ENCODE data around the gene OPA1. TPM values are rescaled to one million over a fixed set of nuclear protein-coding genes. Genes with fewer than 3 reads are reported as not detected.

Gene OPA1
- total RNA-seq, 6 donors from 2014 or later = 31.1 to 48.8 (median 42.5) TPM

DNA sequence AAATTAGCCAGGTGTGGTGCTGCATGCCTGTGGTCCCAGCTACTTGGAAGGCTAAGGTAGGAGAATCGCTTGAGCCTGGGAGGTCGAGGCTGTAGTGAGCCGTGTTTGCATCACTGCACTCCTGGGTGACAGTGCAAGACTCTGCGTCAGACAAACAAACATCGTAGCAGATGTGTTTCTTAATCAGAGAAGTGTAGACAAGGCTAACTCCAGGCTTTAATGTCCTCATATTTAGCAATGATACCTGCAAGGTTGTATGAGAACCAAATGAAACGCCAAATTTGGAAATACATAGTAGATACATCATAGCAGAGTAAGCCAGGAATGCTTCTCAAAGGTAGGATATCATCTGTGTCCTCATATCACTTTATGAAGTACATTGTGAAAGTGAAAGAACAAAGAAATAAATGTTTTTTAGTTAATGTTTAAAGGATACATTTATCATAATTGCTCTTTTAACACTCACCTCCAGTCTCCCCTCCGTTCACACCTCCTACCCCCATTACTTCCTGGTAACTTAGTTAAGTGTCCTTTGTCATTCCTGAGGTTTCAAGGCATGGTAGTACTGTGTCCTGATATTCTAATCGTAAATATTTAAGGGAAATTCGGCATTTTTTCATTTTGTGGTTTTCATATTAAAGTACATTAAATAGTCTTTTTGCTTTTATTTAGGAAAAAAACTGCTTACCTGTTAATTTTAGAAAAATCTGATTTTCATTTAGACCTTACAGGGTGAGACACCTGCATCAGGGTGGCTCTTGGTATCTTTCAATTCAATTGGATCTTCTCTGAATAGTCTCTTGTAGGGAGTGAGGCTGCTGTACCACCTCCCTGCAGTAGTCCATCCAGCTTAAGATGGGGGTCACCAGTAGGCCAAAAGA lies 96.1 kb downstream of the OPA1 start:
- no peak for ATAC-seq (ENCODE audit: low FRiP score in 2 of 2)
- H3K36me3 ChIP-seq = peaks cover 0 to 23% (median 5%) of the 10 kb centered on the region in 4 donors
- WGBS, 2 donors = 87% methylated on average over 9 of the region's 9 CpGs
- no peaks in the 10 kb centered on the region for H3K4me1 ChIP-seq
- no peak overlapping the region for H3K27ac ChIP-seq
- H3K9me3 ChIP-seq = no peaks in the 10 kb centered on the region
- no peak for TF ChIP-seq POLR2A (IDR thresholded peaks at IDR 0.05)
- TF ChIP-seq EP300 (IDR thresholded peaks at IDR 0.05) = no peak
- no peak for TF ChIP-seq POLR2AphosphoS5 (IDR thresholded peaks at IDR 0.05)
- TF ChIP-seq, protein P1, sequence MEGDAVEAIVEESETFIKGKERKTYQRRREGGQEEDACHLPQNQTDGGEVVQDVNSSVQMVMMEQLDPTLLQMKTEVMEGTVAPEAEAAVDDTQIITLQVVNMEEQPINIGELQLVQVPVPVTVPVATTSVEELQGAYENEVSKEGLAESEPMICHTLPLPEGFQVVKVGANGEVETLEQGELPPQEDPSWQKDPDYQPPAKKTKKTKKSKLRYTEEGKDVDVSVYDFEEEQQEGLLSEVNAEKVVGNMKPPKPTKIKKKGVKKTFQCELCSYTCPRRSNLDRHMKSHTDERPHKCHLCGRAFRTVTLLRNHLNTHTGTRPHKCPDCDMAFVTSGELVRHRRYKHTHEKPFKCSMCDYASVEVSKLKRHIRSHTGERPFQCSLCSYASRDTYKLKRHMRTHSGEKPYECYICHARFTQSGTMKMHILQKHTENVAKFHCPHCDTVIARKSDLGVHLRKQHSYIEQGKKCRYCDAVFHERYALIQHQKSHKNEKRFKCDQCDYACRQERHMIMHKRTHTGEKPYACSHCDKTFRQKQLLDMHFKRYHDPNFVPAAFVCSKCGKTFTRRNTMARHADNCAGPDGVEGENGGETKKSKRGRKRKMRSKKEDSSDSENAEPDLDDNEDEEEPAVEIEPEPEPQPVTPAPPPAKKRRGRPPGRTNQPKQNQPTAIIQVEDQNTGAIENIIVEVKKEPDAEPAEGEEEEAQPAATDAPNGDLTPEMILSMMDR (IDR thresholded peaks at IDR 0.05) = no peak
- no peaks in the 10 kb centered on the region for H3K27me3 ChIP-seq
- no peak overlapping the region for H3K4me3 ChIP-seq
- DNase-seq = no peak

DNA sequence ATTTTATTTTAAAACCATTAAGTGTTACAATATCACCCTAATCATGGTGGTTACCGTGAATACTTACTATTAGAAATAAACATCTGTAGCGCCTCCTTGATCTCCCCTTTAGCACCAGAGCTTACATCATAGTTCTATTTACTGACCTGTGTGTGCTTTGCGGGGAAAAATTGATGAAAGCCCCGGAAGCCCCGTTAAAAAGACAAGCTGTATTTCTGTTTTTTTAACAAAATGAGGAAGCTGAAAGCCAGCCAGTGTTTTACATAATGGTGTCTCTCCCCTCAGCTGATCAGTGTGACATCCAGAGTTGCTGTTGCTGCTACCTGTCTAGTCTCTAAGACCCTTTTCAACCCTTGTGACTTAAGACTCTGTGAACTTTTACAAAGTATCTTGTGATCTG lies 100.8 kb downstream of the OPA1 start:
- no peak overlapping the region for H3K4me3 ChIP-seq
- no peak for DNase-seq
- no peak for ATAC-seq (ENCODE audit: low FRiP score in 2 of 2)
- 62 to 73% methylated on average over 5 of the region's 5 CpGs for WGBS, 2 donors
- peaks cover 0 to 43% (median 7%) of the 10 kb centered on the region in 4 donors for H3K36me3 ChIP-seq
- no peaks in the 10 kb centered on the region for H3K9me3 ChIP-seq
- H3K27ac ChIP-seq = no peak overlapping the region
- no peaks in the 10 kb centered on the region for H3K27me3 ChIP-seq
- no peak for TF ChIP-seq POLR2AphosphoS5 (IDR thresholded peaks at IDR 0.05)
- TF ChIP-seq, protein P1 (IDR thresholded peaks at IDR 0.05) = no peak
- no peaks in the 10 kb centered on the region for H3K4me1 ChIP-seq

DNA sequence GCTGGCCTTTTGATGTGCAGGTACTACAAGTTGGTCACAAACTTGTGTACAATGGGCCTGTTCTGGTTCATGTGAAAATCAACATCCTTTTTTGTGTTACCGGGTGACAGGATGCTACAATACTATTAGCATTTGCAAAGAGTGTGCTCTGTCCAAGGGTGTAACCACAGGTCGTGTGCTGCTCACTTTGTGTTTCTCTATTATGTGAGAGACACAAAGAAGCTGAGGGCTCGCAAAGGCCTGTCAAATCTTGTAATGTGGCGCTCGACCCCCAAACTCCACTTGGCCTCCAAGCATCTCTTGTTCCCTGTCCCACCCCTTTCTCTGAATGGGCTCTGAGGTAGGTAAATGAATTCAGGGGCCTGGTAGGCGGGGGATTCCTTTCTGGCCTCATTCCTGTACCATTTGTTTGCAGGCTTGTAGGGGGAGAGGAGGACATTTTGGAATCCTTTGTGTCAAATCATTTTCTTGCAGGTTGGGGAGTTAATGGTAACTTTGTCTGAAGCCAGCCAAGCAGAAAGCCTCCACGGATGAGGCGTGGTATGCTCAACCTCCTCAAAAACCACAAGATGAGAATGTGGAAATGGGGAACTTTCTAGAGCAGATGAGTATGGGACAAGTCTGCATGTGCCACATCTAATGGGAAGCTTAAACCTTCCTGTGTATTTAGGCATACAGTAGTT lies 109.1 kb downstream of the OPA1 start:
- no peak for ATAC-seq (ENCODE audit: low FRiP score in 2 of 2)
- H3K4me3 ChIP-seq = no peak overlapping the region
- no peak for DNase-seq
- no peak for TF ChIP-seq EP300 (IDR thresholded peaks at IDR 0.05)
- TF ChIP-seq, protein P1 (IDR thresholded peaks at IDR 0.05) = no peak
- TF ChIP-seq POLR2A (IDR thresholded peaks at IDR 0.05) = no peak
- no peak for TF ChIP-seq POLR2AphosphoS5 (IDR thresholded peaks at IDR 0.05)
- no peaks in the 10 kb centered on the region for H3K4me1 ChIP-seq
- no peaks in the 10 kb centered on the region for H3K9me3 ChIP-seq
- 85 to 87% methylated on average over 8 of the region's 8 CpGs for WGBS, 2 donors
- H3K27me3 ChIP-seq = no peaks in the 10 kb centered on the region
- H3K27ac ChIP-seq = no peak overlapping the region
- H3K36me3 ChIP-seq = peaks cover 0 to 4% (median 0%) of the 10 kb centered on the region in 4 donors

DNA sequence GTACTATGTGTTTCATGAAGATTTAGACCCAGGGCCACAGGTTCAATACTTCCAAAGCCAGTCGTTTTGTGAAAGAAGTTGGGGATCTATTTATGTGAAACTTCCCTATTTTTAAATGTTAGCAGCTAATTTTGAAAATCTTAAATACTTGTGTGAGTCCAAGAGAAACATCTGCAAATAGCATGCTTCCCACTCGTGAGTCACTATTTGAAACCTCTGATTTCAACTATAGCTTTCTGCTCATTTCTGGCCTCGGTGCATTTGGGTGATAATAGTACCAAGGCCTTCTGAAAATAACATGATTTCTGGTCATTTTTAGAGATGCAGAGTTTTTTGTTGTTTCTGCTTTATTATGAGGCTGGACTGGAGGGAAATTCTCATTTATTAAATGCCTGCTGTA lies 110.0 kb downstream of the OPA1 start:
- no peak for DNase-seq
- ATAC-seq (ENCODE audit: low FRiP score in 2 of 2) = no peak

DNA sequence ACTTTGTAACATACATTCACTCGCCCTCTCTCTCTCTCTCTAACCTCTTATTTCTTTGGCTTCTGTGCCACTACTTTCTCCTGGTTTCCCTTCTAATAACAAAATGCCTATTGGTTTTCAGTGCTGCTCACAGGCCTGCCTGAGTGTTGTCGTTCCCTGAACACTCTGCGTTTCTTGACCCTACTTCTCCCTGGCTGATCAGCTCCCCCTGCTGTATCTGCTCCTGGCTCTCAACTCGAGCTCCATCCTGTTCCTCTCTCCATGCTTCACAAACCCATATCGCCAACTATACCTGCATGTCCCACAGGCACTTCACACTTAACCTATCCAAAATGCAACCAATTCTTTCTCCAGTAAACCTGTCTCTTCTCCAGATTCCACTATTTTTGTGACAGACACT lies 111.4 kb downstream of the OPA1 start:
- no peak overlapping the region for H3K4me3 ChIP-seq
- H3K9me3 ChIP-seq = no peaks in the 10 kb centered on the region
- no peaks in the 10 kb centered on the region for H3K27me3 ChIP-seq
- no peak for DNase-seq
- 72 to 76% methylated on average over 5 of the region's 5 CpGs for WGBS, 2 donors
- H3K36me3 ChIP-seq = no peaks in the 10 kb centered on the region
- no peak overlapping the region for H3K27ac ChIP-seq
- no peak for ATAC-seq (ENCODE audit: low FRiP score in 2 of 2)
- no peaks in the 10 kb centered on the region for H3K4me1 ChIP-seq
- TF ChIP-seq EP300 (IDR thresholded peaks at IDR 0.05) = no peak

More for the DNA sequence above, 110.0 kb downstream of the OPA1 start:
- no peaks in the 10 kb centered on the region for H3K9me3 ChIP-seq
- no peak overlapping the region for H3K27ac ChIP-seq
- no peaks in the 10 kb centered on the region for H3K4me1 ChIP-seq
- no peak overlapping the region for H3K4me3 ChIP-seq
- H3K36me3 ChIP-seq = peaks cover 0 to 4% (median 0%) of the 10 kb centered on the region in 4 donors
- WGBS, 2 donors = 67 to 73% methylated on average over 3 of the region's 3 CpGs
- TF ChIP-seq POLR2A (IDR thresholded peaks at IDR 0.05) = no peak
- H3K27me3 ChIP-seq = no peaks in the 10 kb centered on the region
